Vagina (tissue), 2 donors: ENCODE results near the gene IGFBP5.

Experiments used
- CTCF ChIP-seq, 3 experiments: fragments of 450-650 bp in 2 of 3; fragments of 200-600 bp in 1 of 3; sonication (generic) in 1 of 3; IDR thresholded peaks; one replicate each; pipeline ENCODE4 v1.5.1; 2017 to 2019; ENCODE audit warnings: antibody characterized with exemption in 3 of 3, mild to moderate bottlenecking in 2 of 3, moderate library complexity in 2 of 3
- POLR2A ChIP-seq, 2 donors: fragments of 450-650 bp; IDR thresholded peaks; one replicate each; pipeline ENCODE4 v1.6.1; 2017; ENCODE audit warnings: antibody characterized with exemption in 2 of 2, mild to moderate bottlenecking in 2 of 2, moderate library complexity in 2 of 2

GRCh38 chr2:216622526-216622925, 72.8 kb downstream of the IGFBP5 start:
- TF ChIP-seq POLR2A (IDR thresholded peaks at IDR 0.05), result no peak
- no peak for TF ChIP-seq CTCF (IDR thresholded peaks at IDR 0.05)
